GM12878 (cell line): ENCODE results near the gene CABLES1. TPM values are rescaled to one million over a fixed set of nuclear protein-coding genes. Genes with fewer than 3 reads are reported as not detected.

Source experiments
- ATAC-seq: fragments of 200-7000 bp; cut with Tn5 transposase; 3 replicates; pipeline ENCODE4 v1.9.1; 2020; ENCODE audit warnings: mild to moderate bottlenecking, moderate library complexity
- BruUV-seq: library from RNA; stranded (reverse); fragments of 400-500 nt; replicated peaks from 2 replicates; lab custom pipeline; 2021; lab: Mats Ljungman, UMichigan
- CTCF ChIA-PET: fragments of 300-600 bp; sonication (Branson Sonifier 250); formaldehyde crosslinking; extraction: SDS; loops from one replicate; lab custom pipeline; 2021; ENCODE audit warnings: inconsistent platforms; lab: Yijun Ruan, JAX
- POLR2A ChIA-PET: fragments of 350-600 bp; formaldehyde crosslinking; extraction: SDS; loops from one replicate; lab custom pipeline; 2021; ENCODE audit warnings: inconsistent platforms; lab: Charles Lee
- RAD21 ChIA-PET: fragments of 300-600 bp; sonication (Branson Sonifier 250); formaldehyde crosslinking; loops from one replicate; lab custom pipeline; 2023; ENCODE audit warnings: antibody characterized with exemption; ENCODE audit not compliant: unreplicated experiment; lab: Charles Lee
- SMC1A ChIA-PET: fragments of 300-600 bp; sonication (Branson Sonifier 250); formaldehyde crosslinking; loops from one replicate; lab custom pipeline; 2023; ENCODE audit not compliant: unreplicated experiment, uncharacterized antibody; lab: Charles Lee
- DNase-seq: peaks from one replicate; pipeline ENCODE4 v3.0.0-alpha.2; 2011; ENCODE audit warnings: low read depth, low spot score
- FAIRE-seq: peaks from 3 replicates; lab custom pipeline; 2011; peaks lifted over from hg19 to GRCh38; lab: Jason Lieb, UNC
- H2AFZ ChIP-seq: 2 replicates; pipeline ENCODE4 v1.6.0; 2011; ENCODE audit warnings: low read depth, low read length, control low read depth; ENCODE audit not compliant: control insufficient read depth
- H3K27ac ChIP-seq: 2 replicates; pipeline ENCODE4 v1.5.1; 2011; ENCODE audit warnings: control low read depth; ENCODE audit not compliant: control insufficient read depth, insufficient read depth
- H3K27me3 ChIP-seq, 2 experiments: replicated peaks in 1 of 2; 2 replicates each; pipeline versions ENCODE4 v1.6.0 to v1.6.1; 2011; ENCODE audit warnings: low read length in 1 of 2; ENCODE audit not compliant: control insufficient read depth in 2 of 2, insufficient read depth in 2 of 2
- H3K36me3 ChIP-seq, 2 experiments: 2 replicates each; pipeline ENCODE4 v1.5.1; 2011; ENCODE audit warnings: low read length in 1 of 2; ENCODE audit not compliant: control insufficient read depth in 2 of 2, insufficient read depth in 2 of 2
- H3K4me1 ChIP-seq: 2 replicates; pipeline ENCODE4 v1.6.1; 2011; ENCODE audit warnings: mild to moderate bottlenecking, low read length, moderate library complexity, mixed read lengths; ENCODE audit not compliant: control insufficient read depth, insufficient read depth
- H3K4me2 ChIP-seq: 2 replicates; pipeline ENCODE4 v1.6.0; 2011; ENCODE audit warnings: control low read depth; ENCODE audit not compliant: control insufficient read depth, insufficient read depth
- H3K4me3 ChIP-seq: fragments of 200-600 bp; sonication (generic); 2 replicates; pipeline ENCODE4 v1.5.1; 2016
- H3K79me2 ChIP-seq: 2 replicates; pipeline ENCODE4 v1.6.0; 2011; ENCODE audit warnings: low read length; ENCODE audit not compliant: control insufficient read depth, insufficient read depth
- H3K9ac ChIP-seq: 2 replicates; pipeline ENCODE4 v1.8.0; 2011; ENCODE audit warnings: low read length, control low read depth, mixed read lengths; ENCODE audit not compliant: control insufficient read depth, insufficient read depth
- H3K9me3 ChIP-seq: replicated peaks from 3 replicates; pipeline ENCODE4 v1.5.1; 2011; ENCODE audit warnings: mild to moderate bottlenecking, low read length; ENCODE audit not compliant: control insufficient read depth, insufficient read depth
- H4K20me1 ChIP-seq: 2 replicates; pipeline ENCODE4 v1.6.0; 2011; ENCODE audit not compliant: control insufficient read depth, insufficient read depth
- BACH1 ChIP-seq: fragments of 450-650 bp; IDR thresholded peaks from 2 replicates; pipeline ENCODE4 v1.6.1; 2017; ENCODE audit warnings: mild to moderate bottlenecking, borderline replicate concordance
- ESRRA ChIP-seq: IDR thresholded peaks from 2 replicates; pipeline ENCODE4 v1.6.1; 2012; ENCODE audit warnings: mild to moderate bottlenecking, low read length, improper control_type of control experiment
- POLR2AphosphoS2 ChIP-seq: IDR thresholded peaks from 2 replicates; pipeline ENCODE4 v1.6.1; 2011; ENCODE audit warnings: low read depth, mild to moderate bottlenecking, low read length, improper control_type of control experiment, moderate library complexity
- SRF ChIP-seq, 2 experiments: IDR thresholded peaks; 2 replicates each; pipeline ENCODE4 v1.6.1; 2011; ENCODE audit warnings: low read depth in 2 of 2, low read length in 2 of 2, mild to moderate bottlenecking in 1 of 2, moderate library complexity in 1 of 2
- ZBED1 ChIP-seq: IDR thresholded peaks from 2 replicates; pipeline ENCODE4 v1.6.1; 2016; ENCODE audit warnings: borderline replicate concordance
- WGBS: methylation state at CpG from one replicate; pipeline ENCODE4 v1.1.6; 2016; ENCODE audit warnings: low lambda C conversion rate; ENCODE audit not compliant: insufficient replicate concordance, insufficient coverage; ENCODE audit errors: missing lambda C conversion rate; 5-methylcytosine and 5-hydroxymethylcytosine counted together
- in situ Hi-C: fragments of 300-500 bp; cut with MboI; formaldehyde crosslinking; loops from 9 replicates; pipeline ENCODE4 v1.14.3; 2018; ENCODE audit warnings: mixed read lengths
- intact Hi-C: fragments of 100-400 bp; cut with micrococcal nuclease; formaldehyde crosslinking; loops from one replicate; pipeline ENCODE4 v1.14.2; 2022; ENCODE audit not compliant: unreplicated experiment
- polyA plus RNA-seq, 11 experiments: library from polyadenylated mRNA; depleted of rRNA in 4 of 11; unstranded in 6 of 11; stranded (reverse) in 5 of 11; fragments of >200 nt; fragmentation: Nextera tagmentation in 4 of 11; fragmentation: Illumina TruSeq in 1 of 11; extraction: Ambion mirVana in 4 of 11; extraction: Trizol in 1 of 11; gene quantifications; 1 replicate in 1 of 11; 2 replicates in 10 of 11; pipeline versions ENCODE4 v1.2.1 to v1.2.3, GENCODE V29; 2011 to 2016; ENCODE audit warnings: inconsistent platforms in 2 of 11, missing spikeins in 2 of 11, low read depth in 1 of 11
- total RNA-seq, 4 experiments: library from RNA; depleted of rRNA in 3 of 4; stranded (reverse); fragments of >200 nt in 3 of 4; fragmentation: Illumina TruSeq in 1 of 4; extraction: Trizol in 1 of 4; gene quantifications; 2 replicates each; pipeline versions ENCODE4 v1.2.1 to v1.2.3, GENCODE V29; 2013 to 2021
- TF ChIP-seq, protein P1 (sequence below): IDR thresholded peaks from 2 replicates; pipeline ENCODE4 v1.6.1; 2012; ENCODE audit warnings: mild to moderate bottlenecking, low read depth, low read length
- TF ChIP-seq, protein P2 (sequence below): fragments of 150-350 bp; IDR thresholded peaks from 2 replicates; pipeline ENCODE4 v1.6.1; 2014; ENCODE audit warnings: mild to moderate bottlenecking, low read depth, low read length

CABLES1 gene
- total and polyA plus RNA-seq, 10 of the 15 experiments (the other 5 are each of a cell fraction or from before 2014, with no cell fraction given): 2.9 to 27.2 (median 8.2) TPM

DNA sequence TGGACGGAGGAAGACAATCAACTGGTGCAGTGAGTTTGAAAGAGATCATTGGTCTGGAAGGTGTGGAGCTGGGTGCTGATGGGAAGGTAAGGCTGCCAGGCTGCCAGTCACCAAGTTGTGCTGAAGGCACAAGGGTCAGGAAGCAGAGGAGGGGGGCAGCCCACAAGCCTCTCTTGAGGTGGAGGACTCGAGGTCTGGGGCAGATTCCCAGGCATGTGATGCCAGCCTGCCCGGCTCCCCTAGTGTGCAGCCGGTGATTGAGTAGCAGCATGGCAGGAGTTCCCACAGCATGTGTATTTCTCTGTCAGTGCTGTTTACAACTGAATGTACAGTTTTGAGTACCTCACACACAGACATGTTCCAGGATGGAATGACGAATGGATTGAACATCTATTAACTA, 99.3 kb downstream of the CABLES1 start:
- Histone ChIP-seq H3K27ac (no peak overlapping the region), H4K20me1 (no peaks in the 10 kb centered on the region), H3K4me2 (no peak overlapping the region), H3K9me3 (no peaks in the 10 kb centered on the region; the same call in 2 of the 3 replicates), H3K27me3 (no peaks in the 10 kb centered on the region), H3K36me3 (peaks cover 2 to 6% of the 10 kb centered on the region in 2 experiments; a peak in 2 of 4 replicates), H3K79me2 (peaks cover 3% of the 10 kb centered on the region), H3K4me1 (peaks cover 53% of the 10 kb centered on the region), H2AFZ (no peak overlapping the region), H3K4me3 (no peak overlapping the region), H3K9ac (no peak overlapping the region)
- 37% methylated on average over 5 of the region's 5 CpGs for whole genome bisulfite sequencing
- POLR2A ChIA-PET: no interaction called here
- SMC1A ChIA-PET: interaction anchor here (1.0 kb wide), 1 partner anchor 10 kb away, joined by 3 read pairs; no protein-coding TSS in a partner anchor
- RAD21 ChIA-PET: interaction anchor here (4.7 kb wide), 1 partner anchor 101 kb away, joined by 29 read pairs; no protein-coding TSS in a partner anchor
- no peak for TF ChIP-seq ZBED1
- TF ChIP-seq, protein P1, sequence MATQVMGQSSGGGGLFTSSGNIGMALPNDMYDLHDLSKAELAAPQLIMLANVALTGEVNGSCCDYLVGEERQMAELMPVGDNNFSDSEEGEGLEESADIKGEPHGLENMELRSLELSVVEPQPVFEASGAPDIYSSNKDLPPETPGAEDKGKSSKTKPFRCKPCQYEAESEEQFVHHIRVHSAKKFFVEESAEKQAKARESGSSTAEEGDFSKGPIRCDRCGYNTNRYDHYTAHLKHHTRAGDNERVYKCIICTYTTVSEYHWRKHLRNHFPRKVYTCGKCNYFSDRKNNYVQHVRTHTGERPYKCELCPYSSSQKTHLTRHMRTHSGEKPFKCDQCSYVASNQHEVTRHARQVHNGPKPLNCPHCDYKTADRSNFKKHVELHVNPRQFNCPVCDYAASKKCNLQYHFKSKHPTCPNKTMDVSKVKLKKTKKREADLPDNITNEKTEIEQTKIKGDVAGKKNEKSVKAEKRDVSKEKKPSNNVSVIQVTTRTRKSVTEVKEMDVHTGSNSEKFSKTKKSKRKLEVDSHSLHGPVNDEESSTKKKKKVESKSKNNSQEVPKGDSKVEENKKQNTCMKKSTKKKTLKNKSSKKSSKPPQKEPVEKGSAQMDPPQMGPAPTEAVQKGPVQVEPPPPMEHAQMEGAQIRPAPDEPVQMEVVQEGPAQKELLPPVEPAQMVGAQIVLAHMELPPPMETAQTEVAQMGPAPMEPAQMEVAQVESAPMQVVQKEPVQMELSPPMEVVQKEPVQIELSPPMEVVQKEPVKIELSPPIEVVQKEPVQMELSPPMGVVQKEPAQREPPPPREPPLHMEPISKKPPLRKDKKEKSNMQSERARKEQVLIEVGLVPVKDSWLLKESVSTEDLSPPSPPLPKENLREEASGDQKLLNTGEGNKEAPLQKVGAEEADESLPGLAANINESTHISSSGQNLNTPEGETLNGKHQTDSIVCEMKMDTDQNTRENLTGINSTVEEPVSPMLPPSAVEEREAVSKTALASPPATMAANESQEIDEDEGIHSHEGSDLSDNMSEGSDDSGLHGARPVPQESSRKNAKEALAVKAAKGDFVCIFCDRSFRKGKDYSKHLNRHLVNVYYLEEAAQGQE: no peak
- TF ChIP-seq, protein P2, sequence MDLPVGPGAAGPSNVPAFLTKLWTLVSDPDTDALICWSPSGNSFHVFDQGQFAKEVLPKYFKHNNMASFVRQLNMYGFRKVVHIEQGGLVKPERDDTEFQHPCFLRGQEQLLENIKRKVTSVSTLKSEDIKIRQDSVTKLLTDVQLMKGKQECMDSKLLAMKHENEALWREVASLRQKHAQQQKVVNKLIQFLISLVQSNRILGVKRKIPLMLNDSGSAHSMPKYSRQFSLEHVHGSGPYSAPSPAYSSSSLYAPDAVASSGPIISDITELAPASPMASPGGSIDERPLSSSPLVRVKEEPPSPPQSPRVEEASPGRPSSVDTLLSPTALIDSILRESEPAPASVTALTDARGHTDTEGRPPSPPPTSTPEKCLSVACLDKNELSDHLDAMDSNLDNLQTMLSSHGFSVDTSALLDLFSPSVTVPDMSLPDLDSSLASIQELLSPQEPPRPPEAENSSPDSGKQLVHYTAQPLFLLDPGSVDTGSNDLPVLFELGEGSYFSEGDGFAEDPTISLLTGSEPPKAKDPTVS: no peak
- no peak for TF ChIP-seq SRF (IDR thresholded peaks at IDR 0.05; ENCODE audit: low read depth in 2 of 2, low read length in 2 of 2)
- no peak for TF ChIP-seq ESRRA
- no peak for TF ChIP-seq POLR2AphosphoS2
- no peak for TF ChIP-seq BACH1
- in situ Hi-C loops (loop anchor here (5.0 kb wide), 1 partner anchor 123 kb away; no protein-coding TSS in a partner anchor), intact Hi-C loops (loop anchor here (5.0 to 10.0 kb wide), 3 partner anchors 178 to 780 kb away; partner anchors contain the start of genes RMC1 and TTC39C)
- BruUV-seq: no TSS peak
- FAIRE-seq (no peak), DNase-seq (no peak), ATAC-seq (no peak)
- CTCF ChIA-PET: no interaction called here
